NCI-H524 (cell line): ENCODE measurements around the gene TMEM143.
"Not testable (repeated sequence)": the region's sequence is repeated elsewhere in the genome, so short reads cannot be mapped to it uniquely, and the experiment has no call there.

Experiments
- DNase-seq, 2 experiments: peaks; one replicate each; lab custom pipeline; 2025; lab: John Stamatoyannopoulos, UW

The TMEM143 gene

GRCh38 chr19:48391100-48392005, 27.6 kb upstream of the TMEM143 start, which contains the start of gene KDELR1:
Gene KDELR1, minus strand, starts transcription at chr19:48391551. Its CDS starts 193 bp downstream, at chr19:48391358.
- DNase-seq: peak; percentile 56 to 74

- peak in 1 of 2 experiments; percentile 69 for DNase-seq
Observed at GRCh38 chr19:48390188-48391099, 26.7 kb upstream of the TMEM143 start.

- DNase-seq: no peak
Observed at GRCh38 chr19:48386981-48387380, 23.2 kb upstream of the TMEM143 start.

- no peak for DNase-seq
Observed at GRCh38 chr19:48385461-48386087, 21.8 kb upstream of the TMEM143 start.

DNA sequence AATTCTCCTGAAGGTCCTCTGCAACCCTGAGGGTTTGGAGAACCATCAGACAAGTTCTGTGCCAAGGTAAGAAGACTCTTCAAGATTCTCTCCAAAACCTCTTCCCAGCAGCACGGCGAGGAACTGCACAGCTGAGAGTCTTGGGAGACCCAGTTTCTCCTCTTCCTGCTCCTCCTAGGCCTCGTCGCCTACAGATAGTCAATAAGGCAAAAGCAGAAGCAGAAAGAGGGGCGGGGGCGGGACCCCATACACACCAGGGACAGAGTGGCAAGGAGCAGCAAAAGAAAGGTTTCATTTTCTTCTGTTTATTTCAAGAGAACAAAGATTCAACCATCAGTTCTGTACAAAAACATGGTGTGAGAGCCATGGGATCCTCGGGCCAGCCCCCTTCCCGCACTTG, 18.5 kb upstream of the TMEM143 start:
- DNase-seq: no peak

DNA sequence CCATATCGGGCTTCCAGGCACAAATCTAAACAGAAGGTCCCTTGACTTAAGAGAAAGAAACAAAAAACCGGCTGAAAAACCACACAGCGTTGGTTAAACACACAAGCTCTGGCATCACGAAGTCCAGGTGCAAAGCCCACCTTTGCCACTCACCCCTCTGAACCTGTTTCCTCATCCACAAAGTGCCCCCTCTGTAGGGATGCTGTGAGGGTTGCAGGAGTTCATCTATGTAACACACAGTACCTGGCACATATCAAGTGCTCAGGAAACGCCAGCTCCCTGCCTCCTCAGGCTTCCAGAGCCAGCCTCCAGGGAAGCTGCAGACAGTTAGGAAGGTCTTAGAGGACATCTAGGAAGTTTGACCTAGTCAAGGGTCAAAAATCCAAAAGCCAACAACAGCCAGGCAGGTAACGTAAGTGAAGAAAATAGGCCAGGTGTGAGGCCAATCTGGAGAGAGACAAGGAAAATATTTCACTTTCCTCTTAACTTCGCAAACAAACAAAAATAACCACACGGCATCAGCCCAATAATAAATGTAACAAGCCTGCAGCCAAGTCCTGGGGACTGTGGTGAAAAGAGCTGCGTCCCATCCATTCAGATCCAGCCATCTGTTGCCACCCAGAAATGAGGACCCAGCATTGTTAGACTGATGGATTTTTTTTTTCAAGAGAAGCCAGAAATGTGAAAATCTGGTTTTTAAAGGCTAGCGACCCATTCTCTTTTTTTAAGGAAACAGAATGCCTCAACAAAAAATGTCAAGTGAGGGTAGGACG, 17.6 kb upstream of the TMEM143 start:
- no peak for DNase-seq

GRCh38 chr19:48379058-48379457, 15.3 kb upstream of the TMEM143 start:
- no peak for DNase-seq

- DNase-seq: no peak
Observed at GRCh38 chr19:48378194-48378570, 14.4 kb upstream of the TMEM143 start.

- DNase-seq: no peak
Observed at GRCh38 chr19:48373567-48373966, 9.8 kb upstream of the TMEM143 start.

DNA sequence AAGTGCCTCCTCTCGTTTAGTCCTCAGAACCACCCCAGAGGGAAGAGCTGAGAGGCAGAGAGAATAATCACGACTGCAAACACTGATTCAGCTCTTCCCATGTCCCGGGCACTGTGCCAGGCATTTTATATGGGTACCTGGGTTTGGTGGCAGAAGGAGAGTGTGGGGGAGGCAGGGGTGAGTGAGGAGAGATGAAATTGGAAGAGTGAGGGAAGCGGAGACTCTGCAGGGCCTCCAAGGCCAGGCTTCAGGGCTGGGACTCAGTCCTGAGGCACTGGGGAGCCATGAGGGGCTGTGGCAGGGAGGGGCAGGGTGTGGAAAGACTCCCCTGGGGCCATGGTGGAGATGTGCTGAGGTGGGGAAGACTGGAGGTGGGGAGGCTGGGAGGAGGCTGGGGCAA, 9.2 kb upstream of the TMEM143 start:
- DNase-seq: peak; percentile 81 to 88

- DNase-seq: not testable (repeated sequence)
Observed at GRCh38 chr19:48371771-48372170, 8.0 kb upstream of the TMEM143 start.

DNA sequence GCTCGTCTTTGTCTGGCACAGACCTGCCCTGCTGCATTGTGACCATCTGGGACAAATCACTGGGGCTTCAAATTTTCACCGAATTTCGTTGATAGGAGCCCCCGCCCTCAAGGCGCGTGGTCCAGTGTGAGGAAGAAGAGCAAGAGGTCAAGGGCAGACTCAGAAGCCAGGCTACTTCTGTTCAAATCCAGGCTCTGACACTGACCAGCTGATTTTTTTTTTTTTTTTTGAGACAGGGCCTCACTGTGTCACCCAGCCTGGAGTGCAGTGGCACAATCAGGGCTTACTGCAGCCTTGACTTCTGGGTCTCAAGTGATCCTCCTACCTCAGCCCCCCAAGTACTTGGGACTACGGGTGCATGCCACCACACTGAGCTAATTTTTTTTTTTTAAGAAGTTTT, 7.6 kb upstream of the TMEM143 start:
- DNase-seq: no peak

GRCh38 chr19:48370955-48371354, 7.2 kb upstream of the TMEM143 start:
- peak; percentile 42 to 59 for DNase-seq

DNA sequence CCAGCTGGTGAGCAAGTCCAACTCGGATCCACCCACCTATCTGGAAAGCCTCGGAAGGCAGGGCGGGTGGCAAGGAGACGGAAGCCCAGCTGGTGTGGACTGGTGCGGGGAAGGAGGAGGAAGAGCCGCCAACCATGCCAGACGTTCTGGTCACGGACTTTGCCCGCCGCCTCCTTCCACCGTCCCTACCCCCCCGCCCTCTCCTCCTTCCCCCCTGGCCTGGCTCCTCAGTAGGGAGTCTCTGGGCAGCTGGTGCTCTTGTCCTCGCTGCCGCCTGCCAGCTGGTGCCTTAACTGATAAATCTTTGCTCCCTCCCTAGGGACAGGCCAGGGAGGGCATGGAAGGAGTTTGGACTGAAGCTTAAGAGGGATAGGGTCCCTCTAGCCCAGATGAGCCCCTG, 5.2 kb upstream of the TMEM143 start:
- DNase-seq: peak; percentile 99

- DNase-seq: peak in 1 of 2 experiments; percentile 57
Observed at GRCh38 chr19:48367855-48368254, 4.1 kb upstream of the TMEM143 start.

DNA sequence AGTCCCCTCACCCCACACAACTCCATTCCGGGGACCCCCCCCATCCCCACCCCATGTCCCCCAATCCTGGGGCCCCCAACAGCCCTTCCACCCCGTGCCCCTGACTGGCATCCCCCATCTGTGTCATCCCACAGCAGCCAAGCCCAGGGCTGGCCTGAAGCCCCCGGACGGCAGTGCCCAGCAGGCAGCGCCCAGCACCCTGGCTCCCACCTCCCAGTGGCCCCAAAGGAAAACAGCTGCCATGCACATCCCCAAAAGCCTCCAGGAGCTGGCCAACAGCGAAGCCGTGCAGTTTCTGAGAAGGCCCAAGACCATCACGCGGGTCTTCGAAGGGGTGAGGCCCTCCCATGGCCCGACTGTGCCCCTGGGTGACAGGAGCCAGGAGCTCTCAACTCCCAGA, 1.9 kb upstream of the TMEM143 start:
- no peak for DNase-seq

- DNase-seq: no peak
Observed at GRCh38 chr19:48364598-48365348, 1.0 kb upstream of the TMEM143 start.

- no peak for DNase-seq
Observed at GRCh38 chr19:48363500-48363809, 285 bp downstream of the TMEM143 start.

- DNase-seq: peak; percentile 94 to 98
Observed at GRCh38 chr19:48362716-48363499, 832 bp downstream of the TMEM143 start.

DNA sequence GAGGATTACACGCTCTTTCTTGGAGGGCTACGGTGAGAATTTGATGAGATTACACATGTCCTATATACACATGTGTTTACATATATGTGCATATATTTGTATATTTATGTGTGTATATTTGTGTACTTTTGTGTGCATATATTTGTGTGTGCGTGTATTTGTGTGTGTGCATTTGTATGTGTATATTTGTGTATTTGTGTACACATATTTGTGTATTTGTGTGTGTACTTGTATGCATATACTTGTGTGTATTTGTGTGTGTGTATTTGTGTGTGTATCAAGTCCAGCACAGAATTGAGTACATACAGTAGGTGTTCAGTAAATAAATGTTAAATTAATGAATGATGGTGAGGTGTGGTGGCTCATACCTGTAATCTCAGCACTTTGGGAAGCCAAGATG, 1.8 kb downstream of the TMEM143 start:
- no peak for DNase-seq
